ENCODE data around the gene NFIC. TPM values are rescaled to one million over a fixed set of nuclear protein-coding genes. Genes with fewer than 3 reads are reported as not detected.
"Not testable (repeated sequence)": the region's sequence is repeated elsewhere in the genome, so short reads cannot be mapped to it uniquely, and the experiment has no call there.

The NFIC gene
- total and polyA plus RNA-seq, 2 experiments from 2014 or later: 7.8 to 20.9 TPM

DNA sequence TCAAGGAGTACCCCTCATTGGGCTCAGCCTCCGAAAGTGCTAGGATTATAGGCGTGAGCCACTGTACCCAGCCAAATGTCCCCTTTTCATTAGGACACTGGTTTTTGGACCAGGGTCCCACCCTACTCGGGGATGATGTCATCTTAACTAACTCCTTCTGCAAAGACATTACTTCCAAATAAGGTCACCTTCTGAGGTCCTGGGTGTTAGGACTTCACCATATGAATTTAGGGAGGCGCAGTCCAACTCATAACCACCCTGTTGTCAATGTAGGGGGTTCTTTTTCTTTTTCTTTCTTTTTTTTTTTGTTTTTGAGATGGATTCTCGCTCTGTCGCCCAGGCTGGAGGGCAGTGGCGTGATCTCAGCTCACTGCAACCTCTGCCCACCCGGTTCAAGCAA lies 32.7 kb upstream of the NFIC start:
- H2AFZ ChIP-seq: no peak overlapping the region
- H3K27ac ChIP-seq: no peak overlapping the region
- no peaks in the 10 kb centered on the region for H3K9me2 ChIP-seq (replicated peaks; ENCODE audit: insufficient read depth)
- peaks cover 7% of the 10 kb centered on the region for H3K27me3 ChIP-seq
- H3K4me3 ChIP-seq: no peak overlapping the region
- 78% methylated on average over 7 of the region's 8 CpGs for WGBS (ENCODE audit: low lambda C conversion rate, missing lambda C conversion rate)
- H3K36me3 ChIP-seq (replicated peaks; ENCODE audit: insufficient read depth, low read depth): no peaks in the 10 kb centered on the region
- H3K9me3 ChIP-seq (ENCODE audit: low read depth): no peaks in the 10 kb centered on the region
- no peaks in the 10 kb centered on the region for H3K79me2 ChIP-seq
- no peak for DNase-seq (ENCODE audit: low spot score)
- TF ChIP-seq EZH2 (IDR thresholded peaks at IDR 0.05; ENCODE audit: borderline replicate concordance) (no peak), EZH2phosphoT487 (IDR thresholded peaks at IDR 0.05; ENCODE audit: low read depth, severe bottlenecking, unreplicated experiment) (no peak)
- TF ChIP-seq, protein P1, sequence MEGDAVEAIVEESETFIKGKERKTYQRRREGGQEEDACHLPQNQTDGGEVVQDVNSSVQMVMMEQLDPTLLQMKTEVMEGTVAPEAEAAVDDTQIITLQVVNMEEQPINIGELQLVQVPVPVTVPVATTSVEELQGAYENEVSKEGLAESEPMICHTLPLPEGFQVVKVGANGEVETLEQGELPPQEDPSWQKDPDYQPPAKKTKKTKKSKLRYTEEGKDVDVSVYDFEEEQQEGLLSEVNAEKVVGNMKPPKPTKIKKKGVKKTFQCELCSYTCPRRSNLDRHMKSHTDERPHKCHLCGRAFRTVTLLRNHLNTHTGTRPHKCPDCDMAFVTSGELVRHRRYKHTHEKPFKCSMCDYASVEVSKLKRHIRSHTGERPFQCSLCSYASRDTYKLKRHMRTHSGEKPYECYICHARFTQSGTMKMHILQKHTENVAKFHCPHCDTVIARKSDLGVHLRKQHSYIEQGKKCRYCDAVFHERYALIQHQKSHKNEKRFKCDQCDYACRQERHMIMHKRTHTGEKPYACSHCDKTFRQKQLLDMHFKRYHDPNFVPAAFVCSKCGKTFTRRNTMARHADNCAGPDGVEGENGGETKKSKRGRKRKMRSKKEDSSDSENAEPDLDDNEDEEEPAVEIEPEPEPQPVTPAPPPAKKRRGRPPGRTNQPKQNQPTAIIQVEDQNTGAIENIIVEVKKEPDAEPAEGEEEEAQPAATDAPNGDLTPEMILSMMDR (IDR thresholded peaks at IDR 0.05; ENCODE audit: poor library complexity): no peak
- no peaks in the 10 kb centered on the region for H4K20me1 ChIP-seq (ENCODE audit: insufficient read depth, poor library complexity, severe bottlenecking)
- H3K4me1 ChIP-seq (ENCODE audit: insufficient read depth): peaks cover 24% of the 10 kb centered on the region
- no peak overlapping the region for H3K4me2 ChIP-seq

DNA sequence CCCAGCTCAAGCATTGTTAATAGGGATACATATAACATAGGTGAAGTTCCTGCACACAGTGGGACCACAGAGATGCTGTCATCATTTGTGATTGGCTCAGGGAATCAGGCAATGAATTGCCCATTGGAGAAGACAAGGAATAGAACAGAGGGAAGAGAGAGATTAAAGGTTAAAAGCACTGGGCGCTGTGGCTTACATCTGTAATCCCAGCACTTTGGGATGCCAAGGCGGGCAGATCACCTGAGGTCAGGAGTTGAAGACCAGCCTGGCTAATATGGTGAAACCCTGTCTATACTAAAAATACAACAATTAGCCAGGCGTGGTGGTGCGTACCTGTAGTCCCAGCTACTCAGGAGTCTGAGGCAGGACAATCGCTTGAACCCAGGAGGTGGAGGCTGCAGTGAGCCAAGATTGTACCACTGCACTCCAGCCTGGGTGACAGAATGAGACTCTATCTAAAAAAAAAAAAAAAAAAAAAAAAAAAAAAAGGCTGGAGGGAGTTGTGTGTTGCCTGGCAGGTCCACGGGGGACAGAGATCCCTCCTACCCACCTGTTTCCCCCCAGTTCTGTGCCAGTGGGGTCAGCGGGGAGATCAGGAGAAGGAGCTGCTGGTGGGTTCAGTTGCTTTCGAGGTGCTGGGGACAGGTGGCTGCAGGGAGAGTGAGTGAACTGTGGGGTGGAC lies 31.5 kb upstream of the NFIC start:
- 83% methylated on average over 8 of the region's 8 CpGs for WGBS (ENCODE audit: low lambda C conversion rate, missing lambda C conversion rate)
- H3K27ac ChIP-seq; H3K9me2 ChIP-seq (replicated peaks; ENCODE audit: insufficient read depth); H3K9me3 ChIP-seq (ENCODE audit: low read depth); H4K20me1 ChIP-seq (ENCODE audit: insufficient read depth, poor library complexity, severe bottlenecking); H3K4me3 ChIP-seq; H3K36me3 ChIP-seq (replicated peaks; ENCODE audit: insufficient read depth, low read depth); H3K27me3 ChIP-seq; H2AFZ ChIP-seq; H3K79me2 ChIP-seq; DNase-seq (ENCODE audit: low spot score): not testable (repeated sequence)
- Histone ChIP-seq H3K4me2 (peak overlapping the region; percentile 60), H3K4me1 (ENCODE audit: insufficient read depth) (peaks cover 24% of the 10 kb centered on the region)

DNA sequence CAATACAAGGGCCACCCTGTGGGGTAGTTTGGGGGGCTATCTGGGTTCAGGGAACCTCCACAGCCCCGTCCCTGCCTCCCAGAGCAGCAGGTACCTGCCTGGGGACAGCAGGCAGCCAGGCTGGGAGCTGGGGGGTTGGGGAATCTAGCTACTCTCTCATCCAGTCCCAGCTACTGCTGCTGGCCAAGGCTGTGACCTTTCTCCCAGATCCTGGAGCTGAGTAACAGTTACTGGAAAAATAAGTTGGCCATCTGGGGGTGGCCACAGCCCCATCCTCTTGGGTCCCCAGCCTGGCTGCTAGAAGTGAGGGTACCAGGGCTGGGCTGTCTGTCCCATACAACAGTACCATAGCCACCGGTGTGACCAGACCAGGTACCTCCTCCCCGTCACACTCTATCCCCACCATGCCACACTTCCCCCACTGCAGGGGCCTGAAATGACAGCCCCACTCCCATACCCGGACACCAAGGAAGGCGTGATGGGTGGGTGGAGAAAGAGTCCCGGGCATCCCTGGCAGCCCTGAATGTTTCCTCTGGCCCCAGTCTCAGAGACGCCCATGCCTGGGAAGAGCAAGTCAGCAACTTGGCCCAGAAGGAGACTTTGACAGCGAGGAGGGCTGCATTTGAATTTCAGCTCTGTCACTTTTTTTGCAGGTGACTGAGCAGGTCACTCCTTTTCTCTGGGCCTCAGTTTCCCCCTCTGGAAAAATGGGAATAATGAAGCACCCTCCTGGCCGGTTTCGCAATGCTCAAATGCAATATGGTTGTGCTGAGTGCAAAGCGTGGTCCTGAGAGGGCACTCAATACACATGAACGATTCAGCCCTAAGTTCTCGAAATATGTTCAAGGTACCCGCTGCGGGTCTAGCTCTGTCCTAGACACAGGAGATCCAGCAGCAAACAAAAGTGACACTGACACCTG lies 30.7 kb upstream of the NFIC start:
- peaks cover 7% of the 10 kb centered on the region for H3K27me3 ChIP-seq
- H3K9me2 ChIP-seq (replicated peaks; ENCODE audit: insufficient read depth): no peaks in the 10 kb centered on the region
- H2AFZ ChIP-seq: no peak overlapping the region
- no peak overlapping the region for H3K4me3 ChIP-seq
- H3K36me3 ChIP-seq (replicated peaks; ENCODE audit: insufficient read depth, low read depth): no peaks in the 10 kb centered on the region
- TF ChIP-seq, protein P1 (IDR thresholded peaks at IDR 0.05; ENCODE audit: poor library complexity): no peak
- no peak for TF ChIP-seq EZH2 (IDR thresholded peaks at IDR 0.05; ENCODE audit: borderline replicate concordance)
- no peak for TF ChIP-seq EZH2phosphoT487 (IDR thresholded peaks at IDR 0.05; ENCODE audit: low read depth, severe bottlenecking, unreplicated experiment)
- peak overlapping the region; percentile 60 for H3K4me2 ChIP-seq
- 79% methylated on average over 15 of the region's 15 CpGs for WGBS (ENCODE audit: low lambda C conversion rate, missing lambda C conversion rate)
- no peaks in the 10 kb centered on the region for H3K9me3 ChIP-seq (ENCODE audit: low read depth)
- H3K27ac ChIP-seq: peak overlapping the region; percentile 94
- no peaks in the 10 kb centered on the region for H3K79me2 ChIP-seq
- peaks cover 24% of the 10 kb centered on the region for H3K4me1 ChIP-seq (ENCODE audit: insufficient read depth)
- H4K20me1 ChIP-seq (ENCODE audit: insufficient read depth, poor library complexity, severe bottlenecking): no peaks in the 10 kb centered on the region
- peak; percentile 50 for DNase-seq (ENCODE audit: low spot score)

DNA sequence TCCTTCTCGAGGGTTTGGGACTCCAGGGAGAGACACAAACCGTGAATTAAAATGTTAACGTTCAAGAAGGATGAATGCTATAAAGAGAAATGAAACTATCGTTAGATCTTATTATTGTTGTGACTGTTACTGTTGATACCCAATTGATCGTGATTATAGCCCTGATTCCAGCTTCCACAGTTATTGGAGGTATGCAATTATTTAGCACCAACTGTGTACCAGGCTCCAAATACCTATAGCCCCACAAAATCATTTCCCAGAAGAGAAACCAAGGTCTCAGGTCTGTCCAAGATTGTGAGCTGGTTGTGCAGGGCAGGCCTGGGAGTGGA lies 30.1 kb upstream of the NFIC start:
- Histone ChIP-seq H3K79me2 (no peaks in the 10 kb centered on the region), H3K4me2 (peak overlapping the region; percentile 60), H3K36me3 (replicated peaks; ENCODE audit: insufficient read depth, low read depth) (no peaks in the 10 kb centered on the region), H3K9me2 (replicated peaks; ENCODE audit: insufficient read depth) (no peaks in the 10 kb centered on the region), H4K20me1 (ENCODE audit: insufficient read depth, poor library complexity, severe bottlenecking) (no peaks in the 10 kb centered on the region), H3K27ac (peak overlapping the region; percentile 94), H3K4me1 (ENCODE audit: insufficient read depth) (peaks cover 24% of the 10 kb centered on the region), H3K4me3 (no peak overlapping the region), H3K27me3 (peaks cover 7% of the 10 kb centered on the region), H2AFZ (no peak overlapping the region), H3K9me3 (ENCODE audit: low read depth) (no peaks in the 10 kb centered on the region)
- 73% methylated on average over 5 of the region's 5 CpGs for WGBS (ENCODE audit: low lambda C conversion rate, missing lambda C conversion rate)
- TF ChIP-seq EZH2 (IDR thresholded peaks at IDR 0.05; ENCODE audit: borderline replicate concordance) (no peak), EZH2phosphoT487 (IDR thresholded peaks at IDR 0.05; ENCODE audit: low read depth, severe bottlenecking, unreplicated experiment) (no peak)
- TF ChIP-seq, protein P1 (IDR thresholded peaks at IDR 0.05; ENCODE audit: poor library complexity): no peak
- DNase-seq (ENCODE audit: low spot score): no peak
